SHP77 treated with DMSO at 0.1 percent for 48 hours (cell line): ENCODE measurements around the gene GYS2.
"Not testable (repeated sequence)": the region's sequence is repeated elsewhere in the genome, so short reads cannot be mapped to it uniquely, and the experiment has no call there.

Experiments used
- DNase-seq: peaks from one replicate; lab custom pipeline; 2025; lab: John Stamatoyannopoulos, UW

Gene GYS2

DNA sequence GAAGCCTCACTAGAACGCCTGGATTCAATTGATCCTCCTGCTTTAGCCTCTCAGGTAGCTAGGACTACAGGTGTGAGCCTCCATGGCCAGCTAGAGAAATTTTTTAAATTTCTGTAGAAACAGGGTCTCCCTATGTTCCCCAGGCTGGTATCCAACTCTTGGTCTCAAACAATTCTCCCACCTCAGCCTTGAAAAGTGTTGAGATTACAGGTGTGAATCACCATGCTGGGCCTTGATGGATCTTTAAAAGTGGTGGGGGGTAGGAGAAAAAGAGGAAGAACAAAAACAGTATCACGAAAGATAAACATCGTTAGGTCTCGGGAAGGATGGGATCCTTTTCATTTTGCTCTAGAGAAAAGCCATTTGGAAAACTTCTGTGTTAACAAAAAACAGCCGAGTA is 4.5 kb downstream of the GYS2 start:
- no peak for DNase-seq

DNA sequence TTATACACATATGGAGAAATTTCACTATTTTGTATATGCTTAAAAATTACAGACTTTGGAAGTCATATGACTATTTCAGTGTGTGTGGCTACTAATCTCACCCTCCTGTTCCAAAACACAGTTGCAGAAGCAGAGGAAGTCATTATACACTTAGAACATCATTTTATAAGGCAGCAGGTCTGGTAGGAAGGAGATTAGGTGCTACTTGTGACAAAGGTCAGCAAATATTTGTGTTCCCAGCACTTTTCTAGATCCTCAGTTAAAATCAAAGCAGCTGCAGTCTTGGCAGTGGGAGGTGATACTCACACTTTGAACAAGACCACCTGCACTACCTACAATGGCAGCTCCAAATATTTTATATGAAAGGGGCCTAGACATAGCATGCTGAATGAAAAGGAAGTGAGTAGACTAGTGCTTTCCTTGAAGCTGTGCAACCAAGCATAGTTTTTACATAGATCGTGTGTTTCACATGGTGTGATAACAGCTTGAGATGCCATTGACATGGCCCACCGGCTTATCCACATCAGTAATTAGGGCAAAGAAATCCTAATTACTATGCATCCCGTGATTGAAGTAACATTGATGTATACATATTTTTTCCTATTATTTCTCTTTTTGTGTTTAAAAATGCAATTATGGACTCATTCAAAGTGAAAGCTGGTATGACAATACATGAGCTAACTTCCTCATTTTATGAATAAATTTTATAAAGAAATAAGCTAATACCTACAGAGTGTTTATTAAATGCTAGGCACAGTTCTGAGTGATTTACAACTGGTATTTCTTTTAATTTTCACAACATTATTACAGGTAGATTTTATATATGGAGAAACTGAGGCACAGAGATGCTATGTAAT is 5.3 kb downstream of the GYS2 start:
- DNase-seq = no peak

- DNase-seq = no peak
Observed at GRCh38 chr12:21598651-21599050, 6.0 kb downstream of the GYS2 start.

DNA sequence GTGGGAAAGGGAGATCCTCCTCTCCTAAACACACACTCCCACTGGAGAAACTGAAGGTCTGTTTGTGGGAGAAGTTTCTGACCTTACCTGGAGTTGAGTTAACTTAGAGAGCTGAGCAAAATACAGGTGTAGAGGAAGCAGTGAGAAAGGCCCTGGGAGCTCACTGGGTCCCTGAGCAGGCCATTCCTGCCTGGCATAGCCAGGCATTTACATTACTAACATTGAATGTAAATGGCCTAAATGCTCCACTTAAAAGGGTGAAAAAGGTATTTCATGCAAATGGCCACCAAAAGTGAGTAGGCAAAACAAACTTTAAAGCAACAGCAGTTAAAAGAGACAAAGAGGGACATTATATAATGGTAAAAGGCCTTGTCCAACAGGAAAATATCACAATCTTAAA is 9.3 kb downstream of the GYS2 start:
- not testable (repeated sequence) for DNase-seq

GRCh38 chr12:21585485-21585884 is 19.2 kb downstream of the GYS2 start:
- no peak for DNase-seq

- not testable (repeated sequence) for DNase-seq
Observed at GRCh38 chr12:21584403-21585182, 20.1 kb downstream of the GYS2 start.

GRCh38 chr12:21583587-21583986 is 21.1 kb downstream of the GYS2 start:
- no peak for DNase-seq

GRCh38 chr12:21580748-21581516 is 23.7 kb downstream of the GYS2 start:
- no peak for DNase-seq

- DNase-seq = no peak
Observed at GRCh38 chr12:21577516-21577915, 27.1 kb downstream of the GYS2 start.

GRCh38 chr12:21576431-21576830 is 28.2 kb downstream of the GYS2 start:
- no peak for DNase-seq

DNA sequence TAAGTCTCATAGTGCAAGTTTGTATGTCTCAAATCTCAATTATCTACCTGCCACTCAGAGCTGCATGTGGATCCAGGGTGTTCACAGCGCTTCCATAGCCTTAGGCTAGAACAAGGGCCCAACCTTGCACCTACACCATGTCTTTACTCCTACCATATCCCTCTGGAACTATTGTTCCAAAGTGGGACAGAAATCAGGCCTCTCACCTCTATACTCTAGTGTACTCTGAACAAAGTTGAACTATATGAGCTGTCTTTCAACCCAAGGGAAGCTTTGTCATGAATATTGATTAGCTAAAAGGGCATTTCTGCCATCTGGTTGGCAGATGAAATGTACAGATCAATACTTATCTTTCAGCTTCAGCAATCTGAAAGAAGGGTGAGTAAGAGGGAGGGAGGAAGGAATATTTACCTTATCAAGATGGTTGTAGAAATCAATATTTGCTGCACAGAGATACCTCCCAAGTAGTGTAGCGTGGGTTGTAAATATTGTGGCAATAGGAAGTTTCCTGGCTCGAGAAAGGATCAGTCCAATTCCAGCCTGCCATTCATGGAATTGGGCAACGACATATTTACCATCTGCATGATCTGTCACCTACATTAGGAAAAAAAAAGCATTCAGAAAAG is 30.8 kb downstream of the GYS2 start:
- DNase-seq = no peak

GRCh38 chr12:21571046-21571445 is 33.6 kb downstream of the GYS2 start:
- DNase-seq = no peak

DNA sequence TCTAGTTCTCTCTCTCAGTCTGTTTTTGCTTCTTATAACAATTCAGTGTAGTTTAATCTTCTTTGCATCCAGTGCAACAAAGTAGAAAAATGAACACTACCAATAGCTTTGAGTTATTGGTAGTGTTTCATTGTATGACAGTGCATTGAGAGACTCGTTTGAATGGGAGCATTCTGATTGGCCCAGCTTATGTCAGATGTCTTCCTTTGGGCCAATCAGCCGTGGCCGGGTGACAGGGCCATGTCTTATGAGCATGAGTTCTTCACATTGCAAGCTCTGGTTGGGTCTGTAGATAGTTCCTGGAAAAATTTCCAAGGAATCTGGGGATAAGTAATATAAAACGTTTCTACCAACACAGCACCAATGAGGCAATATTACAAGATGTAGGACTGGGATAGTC is 36.5 kb downstream of the GYS2 start:
- no peak for DNase-seq

DNA sequence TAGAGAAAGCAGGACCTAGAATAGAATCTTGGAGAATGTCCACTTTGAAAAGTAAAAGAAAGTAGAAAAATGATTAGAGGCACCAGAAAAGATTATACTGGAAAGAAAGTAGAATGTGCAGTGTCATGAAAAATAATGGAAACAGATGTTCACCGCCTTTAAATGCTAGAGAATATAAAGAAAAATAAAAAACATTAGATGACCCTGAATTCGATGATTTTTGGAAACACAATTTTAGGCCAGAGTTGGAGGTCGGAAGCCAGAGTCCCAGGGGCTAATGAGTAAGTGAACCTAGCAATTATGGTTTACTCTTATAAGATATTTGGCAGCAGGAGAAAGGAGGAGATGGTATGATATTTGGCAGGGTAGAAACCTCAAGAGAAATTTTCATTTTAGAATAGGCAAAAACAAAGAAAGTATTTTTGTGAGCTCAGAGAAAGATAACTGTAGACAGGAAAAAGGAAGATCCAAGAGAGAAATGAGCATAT is 37.7 kb downstream of the GYS2 start:
- DNase-seq = no peak

GRCh38 chr12:21566223-21566906 is 38.3 kb downstream of the GYS2 start:
- no peak for DNase-seq

GRCh38 chr12:21562859-21563258 is 41.8 kb downstream of the GYS2 start:
- no peak for DNase-seq

GRCh38 chr12:21561158-21561557 is 43.5 kb downstream of the GYS2 start:
- DNase-seq = no peak

DNA sequence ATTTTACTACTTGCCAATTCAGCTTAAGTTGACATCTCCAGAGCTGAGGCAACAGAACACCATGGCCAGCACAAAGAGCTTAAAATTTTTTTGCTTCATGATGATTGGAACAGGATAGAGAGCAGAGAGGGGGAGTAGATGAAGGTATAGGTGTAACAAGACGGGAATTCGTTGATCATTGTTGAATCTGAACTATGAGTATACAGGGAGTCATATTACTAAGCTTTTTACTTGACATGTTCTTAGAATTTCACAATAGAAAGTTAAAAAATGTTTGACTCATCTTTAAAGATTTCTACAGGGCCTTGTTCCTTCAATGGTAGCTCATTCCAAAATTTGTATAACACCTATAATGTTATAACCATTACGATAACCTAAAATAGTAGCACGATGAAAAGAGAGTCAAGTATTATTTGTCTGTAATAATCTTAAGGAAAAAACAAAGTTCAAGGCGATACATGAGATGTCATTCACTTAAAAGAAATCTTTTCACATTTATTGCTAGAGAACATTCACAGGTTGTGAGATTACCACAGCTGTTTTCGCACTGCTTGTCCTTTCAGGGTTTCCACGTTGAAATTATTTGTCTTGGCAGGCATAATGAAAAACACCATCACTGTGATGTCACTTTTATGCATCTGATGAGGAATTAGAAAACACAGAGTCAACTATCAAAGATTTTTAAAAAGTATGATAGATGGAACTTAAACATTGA is 44.6 kb downstream of the GYS2 start:
- DNase-seq = no peak

DNA sequence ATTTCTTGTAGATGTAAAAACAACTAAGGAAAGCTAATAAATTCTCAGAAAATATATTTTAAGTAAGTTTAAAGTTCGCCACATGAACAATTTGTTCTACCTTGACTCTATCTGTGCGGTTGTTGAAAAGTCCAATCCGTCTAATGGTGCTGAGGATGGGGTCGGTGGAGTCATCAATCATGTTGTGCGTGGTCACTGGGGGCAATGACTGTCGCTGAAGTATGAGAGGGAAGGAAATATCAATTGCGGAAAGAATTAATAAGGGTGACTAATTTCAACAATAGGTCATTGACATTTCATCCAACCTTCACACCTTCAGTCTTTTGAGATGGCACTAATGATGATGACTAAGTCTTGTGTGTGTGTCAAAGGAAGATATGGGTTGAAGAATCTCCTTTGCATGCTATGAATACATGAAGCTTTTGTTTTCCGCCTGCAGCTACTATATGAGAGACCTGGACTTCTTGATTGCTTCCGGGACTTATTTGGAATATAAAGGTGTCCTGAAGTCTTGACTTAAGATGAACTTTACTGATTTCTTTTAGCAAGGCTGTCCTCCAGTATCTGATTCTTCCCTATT is 46.5 kb downstream of the GYS2 start:
- DNase-seq = no peak

GRCh38 chr12:21553329-21553675 is 51.3 kb downstream of the GYS2 start:
- no peak for DNase-seq
